ENCODE results near the gene CLEC16A. TPM values are rescaled to one million over a fixed set of nuclear protein-coding genes. Genes with fewer than 3 reads are reported as not detected.

CLEC16A gene
- total and polyA plus RNA-seq, 2 experiments from 2014 or later, result 9.9 to 24.1 TPM

- no peak for TF ChIP-seq ZNF462 (CRISPR knock-in tag; IDR thresholded peaks at IDR 0.05)
- TF ChIP-seq, protein P1, sequence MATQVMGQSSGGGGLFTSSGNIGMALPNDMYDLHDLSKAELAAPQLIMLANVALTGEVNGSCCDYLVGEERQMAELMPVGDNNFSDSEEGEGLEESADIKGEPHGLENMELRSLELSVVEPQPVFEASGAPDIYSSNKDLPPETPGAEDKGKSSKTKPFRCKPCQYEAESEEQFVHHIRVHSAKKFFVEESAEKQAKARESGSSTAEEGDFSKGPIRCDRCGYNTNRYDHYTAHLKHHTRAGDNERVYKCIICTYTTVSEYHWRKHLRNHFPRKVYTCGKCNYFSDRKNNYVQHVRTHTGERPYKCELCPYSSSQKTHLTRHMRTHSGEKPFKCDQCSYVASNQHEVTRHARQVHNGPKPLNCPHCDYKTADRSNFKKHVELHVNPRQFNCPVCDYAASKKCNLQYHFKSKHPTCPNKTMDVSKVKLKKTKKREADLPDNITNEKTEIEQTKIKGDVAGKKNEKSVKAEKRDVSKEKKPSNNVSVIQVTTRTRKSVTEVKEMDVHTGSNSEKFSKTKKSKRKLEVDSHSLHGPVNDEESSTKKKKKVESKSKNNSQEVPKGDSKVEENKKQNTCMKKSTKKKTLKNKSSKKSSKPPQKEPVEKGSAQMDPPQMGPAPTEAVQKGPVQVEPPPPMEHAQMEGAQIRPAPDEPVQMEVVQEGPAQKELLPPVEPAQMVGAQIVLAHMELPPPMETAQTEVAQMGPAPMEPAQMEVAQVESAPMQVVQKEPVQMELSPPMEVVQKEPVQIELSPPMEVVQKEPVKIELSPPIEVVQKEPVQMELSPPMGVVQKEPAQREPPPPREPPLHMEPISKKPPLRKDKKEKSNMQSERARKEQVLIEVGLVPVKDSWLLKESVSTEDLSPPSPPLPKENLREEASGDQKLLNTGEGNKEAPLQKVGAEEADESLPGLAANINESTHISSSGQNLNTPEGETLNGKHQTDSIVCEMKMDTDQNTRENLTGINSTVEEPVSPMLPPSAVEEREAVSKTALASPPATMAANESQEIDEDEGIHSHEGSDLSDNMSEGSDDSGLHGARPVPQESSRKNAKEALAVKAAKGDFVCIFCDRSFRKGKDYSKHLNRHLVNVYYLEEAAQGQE (IDR thresholded peaks at IDR 0.05; ENCODE audit: unreplicated experiment), result no peak
Observed at GRCh38 chr16:11162586-11163268, 218.4 kb downstream of the CLEC16A start (continued).

DNA sequence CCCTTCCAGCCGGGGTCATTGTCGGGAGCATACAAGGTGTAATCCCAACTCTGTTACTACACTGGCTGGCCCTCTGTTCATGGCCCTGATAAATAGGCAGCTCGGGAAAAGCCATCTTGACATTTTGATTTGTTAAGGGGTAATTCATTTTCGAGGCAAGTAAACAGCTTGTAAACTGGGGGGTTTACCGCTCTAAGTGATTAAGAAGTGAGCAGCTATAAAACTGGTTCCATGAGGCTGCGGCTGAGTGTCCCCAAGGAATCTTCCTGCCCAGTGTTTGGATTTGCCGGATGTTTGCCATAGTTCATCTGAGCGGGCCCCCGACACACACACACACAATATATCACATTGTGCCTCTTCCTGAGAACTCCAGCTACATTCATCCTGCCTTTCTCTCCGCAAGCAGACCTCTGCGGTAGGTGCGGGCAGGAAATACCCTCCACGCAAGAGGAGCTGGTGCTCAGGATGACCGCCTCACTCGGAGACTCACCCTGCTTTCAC is 219.4 kb downstream of the CLEC16A start:
- Mint-ChIP-seq H3K9me3 (no peaks in the 10 kb centered on the region), H3K4me3 (no peak overlapping the region), H3K4me1 (no peaks in the 10 kb centered on the region), H3K27ac (no peak overlapping the region), H3K27me3 (ENCODE audit: insufficient read depth, low read depth, poor library complexity) (peaks cover 4% of the 10 kb centered on the region), H3K36me3 (ENCODE audit: low read depth) (no peaks in the 10 kb centered on the region)
- no peaks in the 10 kb centered on the region for H3F3A ChIP-seq (replicated peaks; ENCODE audit: low read depth)
- H3K4me1 ChIP-seq (ENCODE audit: insufficient read depth), result no peaks in the 10 kb centered on the region
- H3K79me2 ChIP-seq (replicated peaks; ENCODE audit: insufficient read depth), result no peaks in the 10 kb centered on the region
- no peak overlapping the region for H3K4me3 ChIP-seq
- H3K4me2 ChIP-seq, result no peak overlapping the region
- ATAC-seq (no peak), DNase-seq (ENCODE audit: low spot score) (no peak)
- no peaks in the 10 kb centered on the region for H3K36me3 ChIP-seq (ENCODE audit: insufficient read depth)
- peak overlapping the region; percentile 26; the same call in 1 of the 2 replicates for H3K27ac ChIP-seq (ENCODE audit: low read depth)
- H3K9me2 ChIP-seq (ENCODE audit: insufficient read depth), result no peaks in the 10 kb centered on the region
- H4K20me1 ChIP-seq (replicated peaks; ENCODE audit: insufficient read depth), result no peaks in the 10 kb centered on the region
- TF ChIP-seq ZNF114 (CRISPR knock-in tag; IDR thresholded peaks at IDR 0.05) (no peak), EZH2phosphoT487 (IDR thresholded peaks at IDR 0.05; ENCODE audit: unreplicated experiment) (no peak)
- H3K27me3 ChIP-seq (ENCODE audit: insufficient read depth), result no peaks in the 10 kb centered on the region
- H2AFZ ChIP-seq, result no peak overlapping the region

Data from GM23338 (cell line).